Activated naive CD8-positive, alpha-beta T cell treated with anti-CD3 and anti-CD28 coated beads, Interleukin-2, amount 50 U/mL, for 24 hours (primary cell): Measurements from ENCODE around the gene KRT73.

Source experiments
- ATAC-seq: fragments of 150-1000 bp; cut with Tn5 transposase; one replicate; pipeline ENCODE4 v1.10.0; 2021
- DNase-seq: peaks from one replicate; pipeline ENCODE4 v3.0.0; 2021
- H3K27ac Mint-ChIP-seq: one replicate; pipeline ENCODE4 v1.8.0; 2021; ENCODE audit warnings: mild to moderate bottlenecking, mixed read lengths
- H3K27me3 Mint-ChIP-seq: one replicate; pipeline ENCODE4 v1.8.0; 2021; ENCODE audit warnings: mixed read lengths
- H3K36me3 Mint-ChIP-seq: one replicate; pipeline ENCODE4 v1.8.0; 2021; ENCODE audit warnings: low read depth, mixed read lengths
- H3K4me1 Mint-ChIP-seq: one replicate; pipeline ENCODE4 v1.8.0; 2021; ENCODE audit warnings: mixed read lengths
- H3K4me3 Mint-ChIP-seq: one replicate; pipeline ENCODE4 v1.8.0; 2021; ENCODE audit warnings: mild to moderate bottlenecking, moderate library complexity, mixed read lengths
- H3K9me3 Mint-ChIP-seq: one replicate; pipeline ENCODE4 v1.8.0; 2021; ENCODE audit warnings: mixed read lengths

The KRT73 gene

DNA sequence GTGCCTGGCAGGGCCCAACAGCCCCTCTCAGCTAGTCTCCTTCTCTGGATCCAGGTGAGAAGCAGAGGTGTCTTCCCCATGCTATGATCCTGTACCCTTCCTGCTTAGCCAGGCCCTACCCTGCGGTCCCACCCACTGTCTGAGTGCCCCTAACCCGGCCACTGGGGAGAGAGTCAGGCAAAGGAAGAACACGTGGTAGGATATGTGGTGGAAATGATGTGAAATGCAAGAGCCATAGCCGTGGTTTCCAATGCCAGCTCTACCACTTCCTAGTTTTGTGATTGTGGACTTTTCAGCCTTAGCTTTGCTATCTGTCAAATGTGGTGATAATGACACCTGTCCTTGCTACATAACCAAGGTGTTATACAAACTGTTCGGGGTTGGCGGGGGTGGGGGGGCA lies 17.8 kb upstream of the KRT73 start:
- H3K4me1 Mint-ChIP-seq: peaks cover 43% of the 10 kb centered on the region
- H3K36me3 Mint-ChIP-seq: no peaks in the 10 kb centered on the region
- ATAC-seq (no peak), DNase-seq (no peak)
- no peaks in the 10 kb centered on the region for H3K9me3 Mint-ChIP-seq
- H3K27ac Mint-ChIP-seq: no peak overlapping the region
- H3K4me3 Mint-ChIP-seq: no peak overlapping the region
- H3K27me3 Mint-ChIP-seq: no peaks in the 10 kb centered on the region

- no peak for DNase-seq
- no peak overlapping the region for H3K27ac Mint-ChIP-seq
- no peaks in the 10 kb centered on the region for H3K36me3 Mint-ChIP-seq
- H3K4me1 Mint-ChIP-seq: peaks cover 56% of the 10 kb centered on the region
- no peak for ATAC-seq
- no peak overlapping the region for H3K4me3 Mint-ChIP-seq
- H3K27me3 Mint-ChIP-seq: no peaks in the 10 kb centered on the region
- H3K9me3 Mint-ChIP-seq: no peaks in the 10 kb centered on the region
These were observed 16.1 kb upstream of the KRT73 start for GRCh38 chr12:52634266-52635056.

- peak overlapping the region; percentile 38 for H3K27ac Mint-ChIP-seq
- no peak for DNase-seq
- H3K36me3 Mint-ChIP-seq: no peaks in the 10 kb centered on the region
- no peak for ATAC-seq
- H3K27me3 Mint-ChIP-seq: no peaks in the 10 kb centered on the region
- H3K4me3 Mint-ChIP-seq: no peak overlapping the region
- H3K9me3 Mint-ChIP-seq: no peaks in the 10 kb centered on the region
- peaks cover 58% of the 10 kb centered on the region for H3K4me1 Mint-ChIP-seq
These were observed 15.0 kb upstream of the KRT73 start for GRCh38 chr12:52633383-52633782.

DNA sequence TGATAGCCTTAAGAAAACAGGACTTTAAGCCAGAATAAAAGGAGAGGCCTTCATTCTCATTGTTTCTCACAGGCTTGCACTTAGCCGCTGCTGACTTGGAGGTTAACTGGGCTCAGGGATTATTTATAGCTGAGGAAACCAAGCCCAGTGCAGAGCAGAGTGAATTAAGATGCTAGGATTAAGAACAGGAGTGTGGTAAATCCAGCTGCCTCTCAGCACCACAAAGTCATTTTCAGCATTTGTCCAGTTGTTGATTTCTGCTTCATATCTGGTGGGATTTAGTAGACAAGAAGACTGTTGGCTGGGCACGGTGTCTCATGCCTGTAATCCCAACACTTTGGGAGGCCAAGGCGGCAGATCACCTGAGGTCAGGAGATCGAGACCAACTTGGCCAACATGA lies 14.3 kb upstream of the KRT73 start:
- ATAC-seq (no peak), DNase-seq (no peak)
- Mint-ChIP-seq H3K27ac (no peak overlapping the region), H3K9me3 (no peaks in the 10 kb centered on the region), H3K36me3 (no peaks in the 10 kb centered on the region), H3K27me3 (no peaks in the 10 kb centered on the region), H3K4me1 (peaks cover 60% of the 10 kb centered on the region), H3K4me3 (no peak overlapping the region)

DNA sequence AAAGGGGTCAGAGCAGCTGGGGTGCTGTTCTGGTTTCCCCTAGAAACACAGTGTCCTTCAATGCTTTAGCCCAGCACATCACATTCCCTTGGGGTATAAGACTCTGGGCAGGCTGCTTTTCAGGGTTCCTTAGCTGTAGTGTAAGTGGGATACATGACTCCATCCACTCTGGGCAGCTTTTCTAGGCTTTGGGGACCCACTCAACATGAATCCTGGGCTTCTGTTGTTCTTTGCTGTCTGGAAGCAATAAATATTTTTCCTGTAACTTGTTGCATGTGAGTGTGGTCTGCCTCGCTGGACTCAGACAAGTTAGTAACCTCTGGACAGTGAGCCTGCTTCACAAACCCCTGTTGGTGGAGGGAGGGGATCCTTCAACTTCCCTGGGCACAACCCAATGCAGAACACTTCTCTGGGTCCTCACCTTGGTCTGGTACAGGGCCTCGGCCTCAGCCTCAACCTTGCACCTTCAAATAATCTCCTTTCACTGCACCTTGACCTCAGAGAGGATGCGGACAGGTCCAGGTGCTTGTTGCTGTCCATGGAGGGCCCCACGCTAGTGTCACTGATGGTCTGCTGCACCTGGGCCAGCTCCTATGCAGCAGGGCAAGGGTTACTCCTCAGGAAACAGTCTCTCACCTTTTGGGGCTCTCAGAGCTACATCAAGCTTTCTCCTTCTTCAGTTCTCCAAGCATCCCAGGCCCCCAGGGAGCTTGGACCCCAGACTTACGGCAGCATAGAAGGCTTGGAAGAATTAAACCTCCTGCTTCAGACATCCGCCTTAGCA lies 13.5 kb upstream of the KRT73 start:
- no peak overlapping the region for H3K27ac Mint-ChIP-seq

GRCh38 chr12:52631264-52631663 lies 12.9 kb upstream of the KRT73 start:
- no peak overlapping the region for H3K4me3 Mint-ChIP-seq
- ATAC-seq (no peak), DNase-seq (no peak)
- no peak overlapping the region for H3K27ac Mint-ChIP-seq
- H3K36me3 Mint-ChIP-seq: no peaks in the 10 kb centered on the region
- peaks cover 66% of the 10 kb centered on the region for H3K4me1 Mint-ChIP-seq
- H3K9me3 Mint-ChIP-seq: no peaks in the 10 kb centered on the region
- no peaks in the 10 kb centered on the region for H3K27me3 Mint-ChIP-seq

More for the DNA sequence above, 13.5 kb upstream of the KRT73 start:
- no peak for ATAC-seq
- Mint-ChIP-seq H3K27me3 (no peaks in the 10 kb centered on the region), H3K36me3 (no peaks in the 10 kb centered on the region), H3K4me3 (no peak overlapping the region), H3K9me3 (no peaks in the 10 kb centered on the region), H3K4me1 (peaks cover 64% of the 10 kb centered on the region)
- DNase-seq: no peak

GRCh38 chr12:52630599-52631200 lies 12.3 kb upstream of the KRT73 start:
- Mint-ChIP-seq H3K9me3 (no peaks in the 10 kb centered on the region), H3K4me1 (peaks cover 68% of the 10 kb centered on the region), H3K36me3 (no peaks in the 10 kb centered on the region), H3K4me3 (peak overlapping the region; percentile 55), H3K27me3 (no peaks in the 10 kb centered on the region), H3K27ac (peak overlapping the region; percentile 47)
- ATAC-seq (no peak), DNase-seq (no peak)

- ATAC-seq: no peak
- Mint-ChIP-seq H3K9me3 (no peaks in the 10 kb centered on the region), H3K4me3 (peak overlapping the region; percentile 55), H3K27me3 (no peaks in the 10 kb centered on the region), H3K27ac (no peak overlapping the region), H3K36me3 (no peaks in the 10 kb centered on the region), H3K4me1 (peaks cover 73% of the 10 kb centered on the region)
- no peak for DNase-seq
These were observed 11.7 kb upstream of the KRT73 start for GRCh38 chr12:52630008-52630500.

GRCh38 chr12:52629281-52630007 lies 11.1 kb upstream of the KRT73 start:
- peaks cover 72% of the 10 kb centered on the region for H3K4me1 Mint-ChIP-seq
- H3K4me3 Mint-ChIP-seq: peak overlapping the region; percentile 8
- H3K27ac Mint-ChIP-seq: no peak overlapping the region
- no peak for ATAC-seq
- DNase-seq: no peak
- no peaks in the 10 kb centered on the region for H3K36me3 Mint-ChIP-seq
- H3K27me3 Mint-ChIP-seq: no peaks in the 10 kb centered on the region
- no peaks in the 10 kb centered on the region for H3K9me3 Mint-ChIP-seq

GRCh38 chr12:52628841-52629240 lies 10.5 kb upstream of the KRT73 start:
- Mint-ChIP-seq H3K27ac (no peak overlapping the region), H3K9me3 (no peaks in the 10 kb centered on the region), H3K4me3 (no peak overlapping the region), H3K36me3 (no peaks in the 10 kb centered on the region), H3K27me3 (no peaks in the 10 kb centered on the region), H3K4me1 (peaks cover 66% of the 10 kb centered on the region)
- DNase-seq (no peak), ATAC-seq (no peak)

- H3K27ac Mint-ChIP-seq: peak overlapping the region; percentile 20
- DNase-seq (no peak), ATAC-seq (no peak)
- H3K4me3 Mint-ChIP-seq: no peak overlapping the region
- H3K4me1 Mint-ChIP-seq: peaks cover 60% of the 10 kb centered on the region
- no peaks in the 10 kb centered on the region for H3K36me3 Mint-ChIP-seq
- H3K27me3 Mint-ChIP-seq: no peaks in the 10 kb centered on the region
- H3K9me3 Mint-ChIP-seq: no peaks in the 10 kb centered on the region
These were observed 9.8 kb upstream of the KRT73 start for GRCh38 chr12:52628111-52628507.

DNA sequence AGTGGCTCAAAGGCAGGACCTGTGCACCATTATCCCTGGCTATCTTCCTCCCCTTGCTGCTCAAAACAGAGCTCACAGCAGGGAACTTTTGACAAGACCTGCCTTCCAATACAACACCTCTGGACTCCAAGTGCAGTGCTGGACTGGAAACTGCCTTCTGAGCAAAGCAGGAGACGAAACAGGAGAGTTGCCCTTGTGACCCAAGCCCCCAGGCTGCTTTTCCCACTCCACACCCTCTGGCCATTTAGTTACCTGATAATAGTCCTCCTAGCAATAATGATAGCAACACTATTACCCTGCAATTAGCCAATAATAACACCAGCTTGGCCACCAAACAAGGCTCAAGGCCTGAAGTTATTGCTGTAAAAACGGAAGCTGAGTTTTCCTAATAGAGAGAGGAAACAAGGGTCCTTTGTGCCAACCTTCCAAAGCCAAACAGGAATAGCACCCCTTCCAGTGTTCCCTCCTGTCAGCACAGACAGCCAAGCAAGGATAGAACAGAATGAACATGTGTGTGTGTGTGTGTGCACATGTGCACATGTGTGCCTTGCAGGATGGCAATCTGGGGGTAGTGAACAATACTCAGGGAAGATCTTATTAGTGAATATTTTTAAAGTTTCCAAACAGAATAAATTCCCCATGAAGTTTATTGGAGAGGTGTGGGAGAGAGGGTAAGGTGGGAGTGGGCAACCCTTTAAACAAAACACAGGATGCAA lies 9.2 kb upstream of the KRT73 start:
- no peak for DNase-seq
- no peak overlapping the region for H3K4me3 Mint-ChIP-seq
- no peak for ATAC-seq
- H3K4me1 Mint-ChIP-seq: peaks cover 56% of the 10 kb centered on the region
- no peak overlapping the region for H3K27ac Mint-ChIP-seq
- no peaks in the 10 kb centered on the region for H3K9me3 Mint-ChIP-seq
- H3K27me3 Mint-ChIP-seq: no peaks in the 10 kb centered on the region
- H3K36me3 Mint-ChIP-seq: no peaks in the 10 kb centered on the region

GRCh38 chr12:52622349-52622748 lies 4.0 kb upstream of the KRT73 start:
- Mint-ChIP-seq H3K9me3 (no peaks in the 10 kb centered on the region), H3K36me3 (no peaks in the 10 kb centered on the region), H3K4me3 (no peak overlapping the region), H3K27ac (no peak overlapping the region), H3K4me1 (peaks cover 44% of the 10 kb centered on the region), H3K27me3 (no peaks in the 10 kb centered on the region)
- ATAC-seq: no peak
- no peak for DNase-seq

DNA sequence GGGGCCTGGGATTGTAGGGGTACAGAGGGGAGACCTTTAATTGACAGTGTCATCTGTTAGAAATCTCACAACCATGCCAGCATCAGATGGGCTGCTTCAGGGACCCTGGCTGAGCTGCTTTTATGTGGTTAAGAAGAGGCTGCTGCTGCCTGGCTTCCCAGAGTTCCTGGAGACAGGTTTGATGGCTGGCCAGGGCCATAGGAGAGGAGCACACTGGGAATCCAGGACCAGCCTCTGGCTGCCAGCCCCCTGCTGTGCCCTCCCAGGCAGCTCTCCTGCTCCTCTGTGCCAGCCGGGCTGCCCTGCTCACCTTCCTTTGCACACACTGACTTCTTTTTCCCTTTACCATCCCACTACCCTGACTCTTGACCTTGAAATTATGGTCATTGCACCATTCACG lies 507 bp upstream of the KRT73 start:
- peaks cover 56% of the 10 kb centered on the region for H3K4me1 Mint-ChIP-seq
- ATAC-seq (no peak), DNase-seq (no peak)

More for the DNA sequence above, 507 bp upstream of the KRT73 start:
- Mint-ChIP-seq H3K36me3 (no peaks in the 10 kb centered on the region), H3K27ac (no peak overlapping the region), H3K9me3 (no peaks in the 10 kb centered on the region), H3K27me3 (no peaks in the 10 kb centered on the region), H3K4me3 (no peak overlapping the region)
